ENCODE measurements around the gene FBXW7.

DNA sequence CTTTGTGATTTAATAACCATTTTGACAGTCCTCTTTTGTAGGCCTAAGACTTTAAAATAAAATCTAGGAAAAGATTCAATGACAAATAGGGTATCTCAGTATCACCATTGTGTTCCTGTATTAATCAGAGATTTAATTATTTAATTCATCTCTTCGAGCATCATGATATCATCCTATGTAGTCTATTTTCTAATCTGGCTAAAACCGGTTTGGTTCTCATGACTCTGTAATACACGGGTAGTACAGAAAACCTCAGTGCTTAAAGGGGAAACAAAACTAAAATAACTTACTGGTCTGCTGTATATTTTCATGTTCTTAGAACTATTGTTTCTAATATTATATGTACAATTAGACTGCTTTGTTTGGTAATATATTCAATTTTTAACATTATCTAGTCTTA, 23.7 kb upstream of the FBXW7 start:
- no peak for TF ChIP-seq POLR2A (IDR thresholded peaks at IDR 0.05)
- TF ChIP-seq POLR2AphosphoS5 (IDR thresholded peaks at IDR 0.05): no peak
- TF ChIP-seq, protein P1, sequence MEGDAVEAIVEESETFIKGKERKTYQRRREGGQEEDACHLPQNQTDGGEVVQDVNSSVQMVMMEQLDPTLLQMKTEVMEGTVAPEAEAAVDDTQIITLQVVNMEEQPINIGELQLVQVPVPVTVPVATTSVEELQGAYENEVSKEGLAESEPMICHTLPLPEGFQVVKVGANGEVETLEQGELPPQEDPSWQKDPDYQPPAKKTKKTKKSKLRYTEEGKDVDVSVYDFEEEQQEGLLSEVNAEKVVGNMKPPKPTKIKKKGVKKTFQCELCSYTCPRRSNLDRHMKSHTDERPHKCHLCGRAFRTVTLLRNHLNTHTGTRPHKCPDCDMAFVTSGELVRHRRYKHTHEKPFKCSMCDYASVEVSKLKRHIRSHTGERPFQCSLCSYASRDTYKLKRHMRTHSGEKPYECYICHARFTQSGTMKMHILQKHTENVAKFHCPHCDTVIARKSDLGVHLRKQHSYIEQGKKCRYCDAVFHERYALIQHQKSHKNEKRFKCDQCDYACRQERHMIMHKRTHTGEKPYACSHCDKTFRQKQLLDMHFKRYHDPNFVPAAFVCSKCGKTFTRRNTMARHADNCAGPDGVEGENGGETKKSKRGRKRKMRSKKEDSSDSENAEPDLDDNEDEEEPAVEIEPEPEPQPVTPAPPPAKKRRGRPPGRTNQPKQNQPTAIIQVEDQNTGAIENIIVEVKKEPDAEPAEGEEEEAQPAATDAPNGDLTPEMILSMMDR (IDR thresholded peaks at IDR 0.05): no peak

Measured in transverse colon (tissue), 4 donors.